H1 (cell line): ENCODE measurements around the gene TSPEAR. TPM values are rescaled to one million over a fixed set of nuclear protein-coding genes. Genes with fewer than 3 reads are reported as not detected.

ENCODE experiments used
- CTCF ChIA-PET: fragments of 300-600 bp; sonication (Branson Sonifier 250); formaldehyde crosslinking; loops from one replicate; lab custom pipeline; 2021; ENCODE audit not compliant: partially characterized antibody; lab: Charles Lee
- POLR2A ChIA-PET: fragments of 300-600 bp; sonication (Branson Sonifier 250); formaldehyde crosslinking; loops from one replicate; lab custom pipeline; 2021; ENCODE audit warnings: inconsistent platforms; ENCODE audit not compliant: partially characterized antibody; lab: Charles Lee
- DNase-seq, 2 experiments: peaks; one replicate each; pipeline versions ENCODE4 v3.0.0 to v3.0.0-alpha.2; 2010 to 2022; ENCODE audit warnings: low spot score in 2 of 2, low read depth in 1 of 2, mixed read lengths in 1 of 2
- FAIRE-seq: peaks from 2 replicates; lab custom pipeline; 2011; peaks lifted over from hg19 to GRCh38; lab: Jason Lieb, UNC
- H2AFZ ChIP-seq: 2 replicates; pipeline ENCODE4 v1.8.1; 2012; ENCODE audit warnings: low read length, inconsistent platforms
- H2AK5ac ChIP-seq: 2 replicates; pipeline ENCODE4 v1.6.1; 2013; ENCODE audit warnings: low read depth, low read length
- H2BK120ac ChIP-seq: replicated peaks from 2 replicates; pipeline ENCODE3; 2013; ENCODE audit warnings: low read depth, low read length, inconsistent platforms
- H2BK12ac ChIP-seq: 2 replicates; pipeline ENCODE4 v1.6.1; 2013; ENCODE audit warnings: low read depth, low read length
- H2BK15ac ChIP-seq: 2 replicates; pipeline ENCODE4 v1.6.1; 2013; ENCODE audit warnings: low read length
- H2BK20ac ChIP-seq: 2 replicates; pipeline ENCODE4 v1.6.1; 2013; ENCODE audit warnings: low read length
- H2BK5ac ChIP-seq: 2 replicates; pipeline ENCODE4 v1.6.1; 2013; ENCODE audit warnings: low read depth, low read length
- H3K14ac ChIP-seq: 2 replicates; pipeline ENCODE4 v1.6.1; 2013; ENCODE audit warnings: inconsistent platforms; ENCODE audit not compliant: insufficient read length
- H3K18ac ChIP-seq: 2 replicates; pipeline ENCODE4 v1.6.1; 2013; ENCODE audit warnings: low read length; ENCODE audit errors: extremely low read depth
- H3K23ac ChIP-seq: 2 replicates; pipeline ENCODE4 v1.6.1; 2013; ENCODE audit warnings: inconsistent platforms; ENCODE audit not compliant: insufficient read length
- H3K23me2 ChIP-seq: 2 replicates; pipeline ENCODE4 v1.6.1; 2013; ENCODE audit warnings: low read depth, low read length
- H3K27ac ChIP-seq: 2 replicates; pipeline ENCODE4 v1.6.1; 2011; ENCODE audit warnings: low read depth, low read length, inconsistent platforms
- H3K27me3 ChIP-seq, 4 experiments: replicated peaks in 1 of 4; 1 replicate in 1 of 4; 2 replicates in 3 of 4; pipeline versions ENCODE4 v1.6.1 to v1.8.1; 2011 to 2013; ENCODE audit warnings: low read length in 3 of 4, mild to moderate bottlenecking in 3 of 4, inconsistent platforms in 2 of 4, mixed read lengths in 2 of 4, moderate library complexity in 1 of 4; ENCODE audit not compliant: control insufficient read depth in 3 of 4, insufficient read depth in 3 of 4; ENCODE audit errors: extremely low read depth in 1 of 4
- H3K36me3 ChIP-seq, 4 experiments: 2 replicates each; pipeline versions ENCODE4 v1.6.1 to v1.8.1; 2011 to 2013; ENCODE audit warnings: mild to moderate bottlenecking in 4 of 4, low read length in 3 of 4, moderate library complexity in 2 of 4, control low read depth in 1 of 4, inconsistent platforms in 1 of 4; ENCODE audit not compliant: insufficient read depth in 4 of 4, control insufficient read depth in 2 of 4
- H3K4ac ChIP-seq: replicated peaks from 2 replicates; pipeline ENCODE3; 2013; ENCODE audit warnings: low read length, low read depth, mixed read lengths, inconsistent platforms; ENCODE audit not compliant: insufficient read length
- H3K4me1 ChIP-seq, 4 experiments: replicated peaks in 1 of 4; 1 replicate in 1 of 4; 2 replicates in 3 of 4; pipeline versions ENCODE4 v1.6.1 to v1.8.1; 2011 to 2013; ENCODE audit warnings: low read length in 3 of 4, inconsistent platforms in 2 of 4, mixed read lengths in 1 of 4; ENCODE audit not compliant: insufficient read depth in 4 of 4, control insufficient read depth in 3 of 4
- H3K4me2 ChIP-seq, 2 experiments: 2 replicates each; pipeline versions ENCODE4 v1.6.1 to v1.8.1; 2011 to 2013; ENCODE audit warnings: low read depth in 2 of 2, low read length in 2 of 2, control low read depth in 1 of 2, inconsistent platforms in 1 of 2, mild to moderate bottlenecking in 1 of 2; ENCODE audit not compliant: insufficient read depth in 1 of 2
- H3K4me3 ChIP-seq, 4 experiments: fragments of 200-600, 300-600 bp in 1 of 4; sonication (generic), shearing (Covaris generic), sonication (Bioruptor Twin) in 1 of 4; 2 replicates each; pipeline versions ENCODE4 v1.5.1 to v1.8.1; 2011 to 2016; ENCODE audit warnings: low read length in 4 of 4, low read depth in 3 of 4, control low read depth in 2 of 4, inconsistent platforms in 2 of 4, mild to moderate bottlenecking in 2 of 4, mixed read lengths in 1 of 4, moderate library complexity in 1 of 4; ENCODE audit not compliant: insufficient read depth in 2 of 4; ENCODE audit errors: extremely low read depth in 1 of 4
- H3K56ac ChIP-seq: replicated peaks from 2 replicates; pipeline ENCODE3; 2013; ENCODE audit warnings: low read depth, mild to moderate bottlenecking, mixed read lengths, low read length, inconsistent platforms; ENCODE audit not compliant: insufficient read length
- H3K79me1 ChIP-seq: 2 replicates; pipeline ENCODE4 v1.6.1; 2013; ENCODE audit warnings: low read depth, low read length, control low read depth
- H3K79me2 ChIP-seq, 2 experiments: 2 replicates each; pipeline versions ENCODE4 v1.6.1 to v1.8.1; 2012 to 2013; ENCODE audit warnings: low read length in 2 of 2, mild to moderate bottlenecking in 2 of 2, inconsistent platforms in 1 of 2; ENCODE audit not compliant: insufficient read depth in 2 of 2, control insufficient read depth in 1 of 2
- H3K9ac ChIP-seq, 4 experiments: replicated peaks in 1 of 4; 1 replicate in 1 of 4; 2 replicates in 3 of 4; pipeline versions ENCODE4 v1.6.1 to v1.8.1; 2011 to 2013; ENCODE audit warnings: low read depth in 3 of 4, low read length in 3 of 4, control low read depth in 2 of 4, mild to moderate bottlenecking in 2 of 4, moderate library complexity in 2 of 4, inconsistent platforms in 1 of 4; ENCODE audit errors: extremely low read depth in 1 of 4
- H3K9me3 ChIP-seq, 2 experiments: 2 replicates each; pipeline versions ENCODE4 v1.6.1 to v1.8.1; 2012 to 2013; ENCODE audit warnings: mild to moderate bottlenecking in 2 of 2, moderate library complexity in 2 of 2, control low read depth in 1 of 2, inconsistent platforms in 1 of 2, low read depth in 1 of 2, low read length in 1 of 2, mixed read lengths in 1 of 2; ENCODE audit not compliant: insufficient read depth in 2 of 2
- H4K20me1 ChIP-seq, 2 experiments: replicated peaks in 1 of 2; 2 replicates each; pipeline versions ENCODE3 to v1.8.1; 2011 to 2013; ENCODE audit warnings: inconsistent platforms in 2 of 2, low read length in 2 of 2, mild to moderate bottlenecking in 1 of 2; ENCODE audit not compliant: insufficient read depth in 2 of 2, control insufficient read depth in 1 of 2
- H4K5ac ChIP-seq: 2 replicates; pipeline ENCODE4 v1.6.1; 2013; ENCODE audit warnings: low read length, low read depth, mixed read lengths, inconsistent platforms; ENCODE audit not compliant: insufficient read length
- H4K8ac ChIP-seq: 2 replicates; pipeline ENCODE4 v1.8.0; 2013; ENCODE audit warnings: mild to moderate bottlenecking, moderate library complexity, low read length, inconsistent platforms; ENCODE audit not compliant: insufficient read depth; ENCODE audit errors: extremely low read depth
- H4K91ac ChIP-seq: replicated peaks from 2 replicates; pipeline ENCODE3; 2013; ENCODE audit warnings: low read length, mixed read lengths, inconsistent platforms; ENCODE audit not compliant: insufficient read length
- CTBP2 ChIP-seq: IDR thresholded peaks from 2 replicates; pipeline ENCODE4 v1.7.0; 2011; ENCODE audit warnings: borderline replicate concordance, mild to moderate bottlenecking, moderate library complexity, mixed read lengths, low read length; ENCODE audit not compliant: insufficient read depth, insufficient read length
- MAX ChIP-seq: IDR thresholded peaks from 2 replicates; pipeline ENCODE4 v1.6.1; 2012; ENCODE audit warnings: inconsistent platforms
- WGBS, 2 experiments: shearing (Covaris generic) in 1 of 2; methylation state at CpG; one replicate each; pipeline versions ENCODE4 v1.1.6 to v1.1.7; 2013 to 2015; ENCODE audit warnings: low lambda C conversion rate in 2 of 2, mixed read lengths in 2 of 2, inconsistent platforms in 1 of 2, low coverage in 1 of 2, missing lambda C conversion rate in 1 of 2; ENCODE audit not compliant: insufficient replicate concordance in 2 of 2, insufficient coverage in 1 of 2, insufficient read length in 1 of 2; ENCODE audit errors: extremely low coverage in 1 of 2, missing lambda C conversion rate in 1 of 2; 5-methylcytosine and 5-hydroxymethylcytosine counted together
- polyA plus RNA-seq, 7 experiments: library from polyadenylated mRNA; depleted of rRNA in 3 of 7; stranded (reverse) in 5 of 7; unstranded in 2 of 7; fragments of >200 nt in 5 of 7; fragments of 200-250 nt in 2 of 7; gene quantifications; 1 replicate in 5 of 7; 2 replicates in 1 of 7; 4 replicates in 1 of 7; pipeline versions ENCODE4 v1.2.1 to v1.2.3, GENCODE V29; 2011 to 2013; ENCODE audit warnings: missing spikeins in 2 of 7, mixed read lengths in 2 of 7
- total RNA-seq: library from RNA; stranded (reverse); fragmentation: NEBNext Ultra II Directional; extraction: Animal tissue kit (Norgen Biotek cat#: 25700); gene quantifications from 2 replicates; pipeline ENCODE4 v1.2.1, GENCODE V29; 2021
- TF ChIP-seq, protein P1 (sequence below): IDR thresholded peaks from 2 replicates; pipeline ENCODE4 v1.6.1; 2012; ENCODE audit warnings: inconsistent platforms

The TSPEAR gene
- total and polyA plus RNA-seq, 2 of the 8 experiments (the other 6 are each of a cell fraction or from before 2014, with no cell fraction given), result 0.58 to 0.89 TPM

GRCh38 chr21:44552681-44553080, 158.7 kb downstream of the TSPEAR start:
- H3K23ac ChIP-seq, result no peak overlapping the region
- POLR2A ChIA-PET, result interaction anchor here (1.1 to 1.7 kb wide), 2 partner anchors 12 to 35 kb away, joined by 3 to 5 read pairs; no protein-coding TSS in a partner anchor
- WGBS, 2 experiments, result 70% methylated on average over 13 of the region's 13 CpGs; no CpG with 5 or more reads in 1 of the 2 experiments

More at GRCh38 chr21:44552681-44553080, 158.7 kb downstream of the TSPEAR start:
- FAIRE-seq, result no peak
- H3K4me2 ChIP-seq, result no peak overlapping the region
- H3K9ac ChIP-seq, result no peak overlapping the region
- peak overlapping the region; percentile 29; the same call in 1 of the 2 replicates for H2BK15ac ChIP-seq
- H3K4me3 ChIP-seq, result no peak overlapping the region
- no peak overlapping the region for H3K27ac ChIP-seq
- no peak overlapping the region for H3K14ac ChIP-seq
- H3K36me3 ChIP-seq, result no peaks in the 10 kb centered on the region
- no peaks in the 10 kb centered on the region for H3K79me1 ChIP-seq
- H3K56ac ChIP-seq, result no peak overlapping the region
- H3K9me3 ChIP-seq, result no peaks in the 10 kb centered on the region
- CTCF ChIA-PET, result interaction anchor here (0.6 to 1.4 kb wide), 2 partner anchors 19 to 21 kb away, joined by 3 read pairs; partner anchors contain the start of gene KRTAP10-4
- no peaks in the 10 kb centered on the region for H3K23me2 ChIP-seq
- peak overlapping the region; percentile 95; the same call in 1 of the 2 replicates for H2BK12ac ChIP-seq
- peaks cover 8 to 34% (median 18%) of the 10 kb centered on the region in 4 experiments for H3K4me1 ChIP-seq
- peak overlapping the region; percentile 47 for H4K91ac ChIP-seq
- H2BK120ac ChIP-seq, result no peak overlapping the region
- H4K5ac ChIP-seq, result no peak overlapping the region
- peak overlapping the region; percentile 9; the same call in 1 of the 2 replicates for H2AK5ac ChIP-seq
- H2AFZ ChIP-seq, result no peak overlapping the region
- no peak overlapping the region for H3K4ac ChIP-seq
- H4K20me1 ChIP-seq, result no peaks in the 10 kb centered on the region
- no peak overlapping the region for H4K8ac ChIP-seq
- peak overlapping the region; percentile 83 for H3K18ac ChIP-seq
- DNase-seq, result peak in 1 of 2 experiments; percentile 47
- H3K27me3 ChIP-seq, result no peaks in the 10 kb centered on the region
- peak overlapping the region; percentile 66; the same call in 1 of the 2 replicates for H2BK20ac ChIP-seq
- no peaks in the 10 kb centered on the region for H3K79me2 ChIP-seq
- H2BK5ac ChIP-seq, result 0 out of 2 replicates have a peak overlapping the region, but pooled peaks have one; percentile 66
- no peak for TF ChIP-seq CTBP2
- peak; percentile 91 for TF ChIP-seq MAX
- TF ChIP-seq, protein P1, sequence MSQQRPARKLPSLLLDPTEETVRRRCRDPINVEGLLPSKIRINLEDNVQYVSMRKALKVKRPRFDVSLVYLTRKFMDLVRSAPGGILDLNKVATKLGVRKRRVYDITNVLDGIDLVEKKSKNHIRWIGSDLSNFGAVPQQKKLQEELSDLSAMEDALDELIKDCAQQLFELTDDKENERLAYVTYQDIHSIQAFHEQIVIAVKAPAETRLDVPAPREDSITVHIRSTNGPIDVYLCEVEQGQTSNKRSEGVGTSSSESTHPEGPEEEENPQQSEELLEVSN, result peak; percentile 82
